GM11168 (cell line): ENCODE results near the gene ARTN.

Experiments
- in situ Hi-C: fragments of 300-500 bp; cut with MboI; formaldehyde crosslinking; loops from one replicate; pipeline ENCODE4 v1.12.0; 2022; ENCODE audit warnings: low sequenced_read_pairs; ENCODE audit not compliant: unreplicated experiment

ARTN gene

GRCh38 chr1:43919906-43920305, 13.7 kb upstream of the ARTN start:
- in situ Hi-C loops = no loop called here

DNA sequence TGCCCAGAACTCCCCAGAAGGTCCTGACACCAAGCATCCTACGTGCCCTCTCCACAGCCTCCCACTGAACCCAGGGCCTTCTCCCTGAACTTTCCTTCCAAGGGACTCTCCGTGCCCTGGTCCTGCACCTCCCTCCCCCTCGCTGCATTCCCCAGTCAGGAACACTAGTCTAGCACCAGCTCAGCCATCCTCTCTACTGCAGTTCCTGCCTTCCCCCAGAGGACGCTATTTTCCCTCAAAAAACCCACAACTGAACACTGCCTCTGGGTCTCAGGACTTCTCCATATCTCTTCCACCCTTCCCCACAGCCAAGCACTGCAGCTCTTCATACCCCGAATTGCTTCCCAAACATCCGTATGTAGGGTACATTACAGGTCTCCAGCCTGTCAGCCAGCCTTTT, 12.6 kb upstream of the ARTN start:
- in situ Hi-C loops = no loop called here

GRCh38 chr1:43924516-43924915, 9.1 kb upstream of the ARTN start:
- in situ Hi-C loops = no loop called here

DNA sequence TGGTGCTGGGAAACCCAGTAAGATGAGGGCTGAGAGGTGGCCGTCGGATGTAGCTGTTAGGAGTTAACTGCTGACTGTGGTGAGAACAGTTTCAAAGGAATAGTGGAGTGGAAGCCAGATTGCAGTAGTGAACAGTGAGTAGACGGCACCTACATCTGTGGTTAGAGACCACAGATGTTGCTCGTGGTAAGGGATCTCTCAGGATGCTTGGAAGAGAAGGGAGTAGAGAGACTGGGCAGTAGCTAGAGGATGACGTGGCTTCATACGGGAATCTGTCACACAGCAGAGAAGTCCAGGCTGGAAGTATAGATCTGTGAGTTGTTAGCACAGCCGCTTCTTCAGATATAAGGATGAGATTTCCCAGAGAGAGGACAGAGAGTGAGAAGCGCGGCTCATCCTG, 7.8 kb upstream of the ARTN start:
- in situ Hi-C loops = no loop called here

GRCh38 chr1:43930168-43930948, 3.2 kb upstream of the ARTN start:
- in situ Hi-C loops = loop anchor here (5.0 to 10.0 kb wide), 2 partner anchors 173 to 386 kb away; no protein-coding TSS in a partner anchor

DNA sequence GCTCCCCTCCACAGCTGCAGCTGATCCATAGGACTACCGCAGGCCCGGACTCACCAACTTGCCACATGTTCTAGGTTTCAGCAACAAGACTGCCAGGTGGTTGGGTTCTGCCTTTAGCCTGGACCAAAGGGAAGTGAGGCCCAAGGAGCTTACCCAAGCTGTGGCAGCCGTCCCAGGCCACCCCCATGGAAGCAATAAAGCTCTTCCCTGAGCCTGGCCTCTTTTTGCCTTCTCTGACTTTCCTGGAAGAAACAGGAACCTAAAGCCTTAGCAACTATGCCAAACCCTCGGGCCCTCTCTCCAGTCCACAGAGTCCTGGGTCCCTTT, 2.7 kb upstream of the ARTN start:
- in situ Hi-C loops = loop anchor here (5.0 to 10.0 kb wide), 2 partner anchors 174 to 386 kb away; no protein-coding TSS in a partner anchor

- in situ Hi-C loops = loop anchor here (5.0 to 10.0 kb wide), 2 partner anchors 175 to 387 kb away; no protein-coding TSS in a partner anchor
Observed at GRCh38 chr1:43931711-43932660, 1.6 kb upstream of the ARTN start.

DNA sequence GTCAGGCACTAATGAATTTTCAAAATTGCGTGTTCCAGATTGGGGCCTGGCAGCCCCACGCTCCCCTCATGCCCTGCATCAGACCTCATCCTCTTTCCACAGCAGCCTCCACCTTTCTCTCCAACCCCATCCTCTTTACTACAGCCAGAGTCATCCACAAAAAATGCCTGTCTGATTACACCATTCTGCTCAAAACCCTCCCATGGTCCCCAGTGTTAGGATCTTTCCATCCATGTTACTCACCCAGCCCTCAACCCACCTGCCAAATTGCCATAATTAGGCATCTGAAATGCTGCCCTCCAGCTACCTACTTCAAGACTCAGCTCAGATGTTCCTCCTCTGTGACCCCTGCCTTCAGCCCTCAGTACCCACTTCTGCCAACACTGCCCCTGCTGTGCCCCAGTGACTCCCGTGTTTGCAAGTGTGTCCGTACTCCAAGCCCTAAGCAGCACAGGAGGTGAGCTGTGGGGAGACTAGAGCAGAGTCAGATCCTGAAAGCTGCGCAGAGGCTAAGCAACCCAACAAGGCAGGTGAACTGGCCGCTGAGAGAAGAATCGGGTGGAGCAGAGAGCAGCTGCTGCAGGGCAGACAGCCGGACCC, 715 bp upstream of the ARTN start:
- in situ Hi-C loops = loop anchor here (5.0 to 10.0 kb wide), 2 partner anchors 176 to 388 kb away; no protein-coding TSS in a partner anchor

- in situ Hi-C loops = loop anchor here (5.0 to 10.0 kb wide), 2 partner anchors 177 to 390 kb away; no protein-coding TSS in a partner anchor
Observed at GRCh38 chr1:43934101-43934985, 742 bp downstream of the ARTN start.

DNA sequence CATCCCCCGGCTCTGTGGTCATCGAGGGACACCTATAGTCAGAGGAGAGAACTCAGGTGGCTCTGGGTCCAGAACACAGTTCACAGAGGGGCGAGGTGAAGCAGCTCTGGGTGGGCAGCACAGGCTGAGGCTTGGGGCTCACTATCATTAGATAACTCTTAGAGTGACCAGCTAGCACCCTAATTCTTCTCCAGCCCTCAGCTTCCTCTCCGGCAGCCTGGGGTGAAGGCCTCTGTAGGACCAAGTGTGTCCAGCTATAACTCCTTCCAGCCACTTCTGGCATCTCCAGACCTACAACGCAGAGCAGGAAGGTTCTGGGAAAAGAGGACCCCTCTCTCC, 1.4 kb downstream of the ARTN start:
- in situ Hi-C loops = loop anchor here (5.0 to 10.0 kb wide), 2 partner anchors 178 to 390 kb away; no protein-coding TSS in a partner anchor

DNA sequence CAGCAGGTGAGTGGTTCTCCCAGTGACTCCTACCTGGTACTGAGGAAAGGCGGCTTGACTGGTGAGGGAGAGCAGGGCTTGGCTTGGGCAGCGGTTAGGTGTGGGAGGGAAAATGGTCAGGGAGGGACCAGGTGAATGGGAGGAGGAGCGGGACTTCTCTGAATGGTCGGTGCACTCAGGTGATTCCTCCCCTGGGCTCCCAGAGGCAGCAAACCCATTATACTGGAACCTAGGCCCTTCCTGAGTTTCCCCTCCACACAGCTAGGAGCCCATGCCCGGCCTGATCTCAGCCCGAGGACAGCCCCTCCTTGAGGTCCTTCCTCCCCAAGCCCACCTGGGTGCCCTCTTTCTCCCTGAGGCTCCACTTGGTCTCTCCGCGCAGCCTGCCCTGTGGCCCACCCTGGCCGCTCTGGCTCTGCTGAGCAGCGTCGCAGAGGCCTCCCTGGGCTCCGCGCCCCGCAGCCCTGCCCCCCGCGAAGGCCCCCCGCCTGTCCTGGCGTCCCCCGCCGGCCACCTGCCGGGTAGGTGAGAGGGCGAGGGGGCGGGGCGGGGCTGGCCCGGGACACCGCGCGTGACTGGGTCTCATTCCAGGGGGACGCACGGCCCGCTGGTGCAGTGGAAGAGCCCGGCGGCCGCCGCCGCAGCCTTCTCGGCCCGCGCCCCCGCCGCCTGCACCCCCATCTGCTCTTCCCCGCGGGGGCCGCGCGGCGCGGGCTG, 2.3 kb downstream of the ARTN start:
- in situ Hi-C loops = loop anchor here (10.0 kb wide), 1 partner anchor 391 kb away; no protein-coding TSS in a partner anchor

GRCh38 chr1:43936431-43937151, 3.0 kb downstream of the ARTN start:
- in situ Hi-C loops = loop anchor here (10.0 kb wide), 1 partner anchor 392 kb away; no protein-coding TSS in a partner anchor

- in situ Hi-C loops = loop anchor here (10.0 kb wide), 1 partner anchor 393 kb away; no protein-coding TSS in a partner anchor
Observed at GRCh38 chr1:43937179-43937865, 3.7 kb downstream of the ARTN start.

DNA sequence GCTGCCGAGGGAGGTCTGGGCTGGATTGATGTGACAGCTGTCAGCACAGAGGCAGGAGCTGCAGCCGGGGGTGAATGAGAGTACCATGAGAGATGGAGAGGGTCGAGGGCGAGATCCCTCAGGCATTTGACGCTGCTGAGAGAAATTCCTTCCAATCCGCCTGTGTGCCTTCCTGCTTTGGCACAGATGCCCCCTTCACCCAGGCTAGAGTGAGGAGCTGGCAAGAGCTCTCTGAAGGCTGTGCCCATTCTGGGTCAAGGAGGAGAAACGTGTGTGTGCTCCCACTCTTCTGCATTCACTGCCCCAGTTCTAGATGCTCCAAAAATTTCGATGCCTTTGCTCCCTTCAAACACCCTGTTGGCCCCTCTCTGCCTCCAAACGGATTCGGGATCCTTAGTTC, 4.8 kb downstream of the ARTN start:
- in situ Hi-C loops = loop anchor here (10.0 kb wide), 1 partner anchor 394 kb away; no protein-coding TSS in a partner anchor

GRCh38 chr1:43938892-43939587, 5.4 kb downstream of the ARTN start:
- in situ Hi-C loops = loop anchor here (10.0 kb wide), 1 partner anchor 394 kb away; no protein-coding TSS in a partner anchor

GRCh38 chr1:43942411-43942810, 8.8 kb downstream of the ARTN start:
- in situ Hi-C loops = no loop called here

- in situ Hi-C loops = no loop called here
Observed at GRCh38 chr1:43944860-43945259, 11.3 kb downstream of the ARTN start.
